GM10248 (cell line): ENCODE data around the gene MICAL3.

Experiments used
- CTCF ChIA-PET: fragments of 300-600 bp; sonication (Branson Sonifier 250); formaldehyde crosslinking; extraction: SDS; loops from one replicate; lab custom pipeline; 2021; ENCODE audit warnings: antibody characterized with exemption; lab: Yijun Ruan, JAX
- POLR2A ChIA-PET: fragments of 350-650 bp; sonication (Branson Sonifier 250); formaldehyde crosslinking; extraction: SDS; loops from one replicate; lab custom pipeline; 2020; ENCODE audit warnings: antibody characterized with exemption; lab: Yijun Ruan, JAX
- DNase-seq: peaks from one replicate; pipeline ENCODE4 v3.0.0; 2012; ENCODE audit errors: extremely low spot score
- TF ChIP-seq, protein P1 (sequence below): IDR thresholded peaks from 2 replicates; pipeline ENCODE4 v1.5.1; 2012; ENCODE audit warnings: mild to moderate bottlenecking, low read depth; ENCODE audit errors: extremely low read depth, missing control alignments, control extremely low read depth

Gene MICAL3

DNA sequence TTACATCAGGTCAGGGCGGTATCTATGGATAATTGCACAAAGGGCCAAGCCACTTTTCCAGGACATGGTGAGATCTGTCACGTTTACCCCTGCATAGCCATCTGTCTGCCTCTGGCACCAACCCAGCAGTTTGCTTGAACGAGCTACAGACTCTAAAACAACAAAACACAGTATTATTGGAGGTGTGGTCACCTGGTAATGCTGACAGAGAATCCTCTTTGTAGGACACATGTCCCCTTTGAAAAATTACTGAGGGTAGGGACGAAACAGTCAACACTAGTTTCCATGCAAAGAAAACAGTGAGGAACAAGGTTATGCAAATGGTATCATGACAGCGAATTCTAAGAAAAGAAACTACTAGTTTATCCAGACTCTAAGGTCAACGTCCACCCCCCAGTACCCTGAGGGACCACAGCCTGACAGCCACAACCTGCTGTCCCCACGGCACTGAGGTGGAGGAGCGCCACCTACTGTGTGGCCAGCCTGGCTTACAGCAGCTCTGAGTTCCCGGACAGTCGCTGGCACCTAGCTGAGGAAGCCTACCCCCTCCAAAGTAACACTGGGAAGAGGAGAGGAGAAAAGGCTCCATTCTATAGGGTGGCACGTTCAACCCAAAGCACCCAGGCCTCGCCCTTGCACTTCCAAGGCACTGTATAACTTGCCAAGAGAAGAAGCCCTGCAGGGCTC lies 132.7 kb downstream of the MICAL3 start:
- peak; percentile 45 for DNase-seq
- POLR2A ChIA-PET: no interaction called here
- CTCF ChIA-PET: interaction anchor here (0.9 to 5.0 kb wide), 10 partner anchors 12 to 185 kb away, joined by 3 to 39 read pairs (median 4); no protein-coding TSS in a partner anchor
- TF ChIP-seq, protein P1, sequence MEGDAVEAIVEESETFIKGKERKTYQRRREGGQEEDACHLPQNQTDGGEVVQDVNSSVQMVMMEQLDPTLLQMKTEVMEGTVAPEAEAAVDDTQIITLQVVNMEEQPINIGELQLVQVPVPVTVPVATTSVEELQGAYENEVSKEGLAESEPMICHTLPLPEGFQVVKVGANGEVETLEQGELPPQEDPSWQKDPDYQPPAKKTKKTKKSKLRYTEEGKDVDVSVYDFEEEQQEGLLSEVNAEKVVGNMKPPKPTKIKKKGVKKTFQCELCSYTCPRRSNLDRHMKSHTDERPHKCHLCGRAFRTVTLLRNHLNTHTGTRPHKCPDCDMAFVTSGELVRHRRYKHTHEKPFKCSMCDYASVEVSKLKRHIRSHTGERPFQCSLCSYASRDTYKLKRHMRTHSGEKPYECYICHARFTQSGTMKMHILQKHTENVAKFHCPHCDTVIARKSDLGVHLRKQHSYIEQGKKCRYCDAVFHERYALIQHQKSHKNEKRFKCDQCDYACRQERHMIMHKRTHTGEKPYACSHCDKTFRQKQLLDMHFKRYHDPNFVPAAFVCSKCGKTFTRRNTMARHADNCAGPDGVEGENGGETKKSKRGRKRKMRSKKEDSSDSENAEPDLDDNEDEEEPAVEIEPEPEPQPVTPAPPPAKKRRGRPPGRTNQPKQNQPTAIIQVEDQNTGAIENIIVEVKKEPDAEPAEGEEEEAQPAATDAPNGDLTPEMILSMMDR: peak; percentile 47

DNA sequence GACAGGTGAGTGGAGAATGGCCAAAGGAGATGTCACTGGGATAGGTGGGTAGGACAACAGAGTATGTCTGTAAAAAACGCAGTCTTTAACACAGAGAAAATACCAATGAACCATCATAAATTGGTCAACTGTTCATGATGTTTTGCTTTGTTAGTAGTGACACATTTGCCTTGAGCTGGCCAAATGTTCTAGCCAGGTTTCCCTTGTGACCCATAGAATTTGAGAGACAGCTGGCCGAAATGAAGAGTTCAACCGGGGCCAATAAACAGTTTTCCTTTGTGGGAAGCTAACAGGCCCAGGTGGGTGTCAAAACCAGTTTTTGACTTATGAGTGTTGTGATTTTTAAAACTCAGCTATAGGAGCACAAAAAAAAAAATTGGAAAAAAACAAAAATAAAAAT lies 133.5 kb downstream of the MICAL3 start:
- TF ChIP-seq, protein P1: no peak
- no peak for DNase-seq
- ChIA-PET POLR2A (no interaction called here), CTCF (interaction anchor here (0.9 to 5.0 kb wide), 9 partner anchors 10 to 332 kb away, joined by 3 to 39 read pairs (median 4); partner anchors contain the start of gene PEX26)

DNA sequence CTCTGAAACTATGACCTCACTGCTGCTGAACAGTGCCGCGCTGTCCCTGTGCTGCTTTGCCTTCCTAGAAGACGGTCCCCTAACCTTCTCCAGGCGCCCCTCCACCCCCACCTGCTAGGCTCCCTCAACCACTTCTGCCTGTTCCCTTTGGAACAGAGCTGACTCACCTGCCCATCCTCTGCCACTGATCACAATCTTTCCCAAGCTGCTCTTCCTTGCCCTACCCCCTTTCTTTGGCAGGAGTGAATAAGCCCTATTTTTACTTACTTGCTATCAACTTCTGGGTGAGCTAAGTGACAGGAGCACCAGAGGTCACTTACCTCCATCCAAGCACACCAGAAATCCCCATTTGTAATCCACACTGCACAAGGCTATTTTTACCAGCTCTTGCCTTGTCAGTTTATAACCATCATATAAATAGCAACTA lies 134.1 kb downstream of the MICAL3 start:
- TF ChIP-seq, protein P1: no peak
- POLR2A ChIA-PET: no interaction called here
- no peak for DNase-seq
- CTCF ChIA-PET: interaction anchor here (0.9 to 5.0 kb wide), 10 partner anchors 8 to 332 kb away, joined by 3 to 39 read pairs (median 4); partner anchors contain the start of gene PEX26

GRCh38 chr22:17888855-17889254 lies 135.5 kb downstream of the MICAL3 start:
- ChIA-PET POLR2A (interaction anchor here (0.7 kb wide), 1 partner anchor 12 kb away, joined by 7 read pairs; no protein-coding TSS in a partner anchor), CTCF (interaction anchor here (0.9 to 5.0 kb wide), 9 partner anchors 8 to 188 kb away, joined by 3 to 39 read pairs (median 4); partner anchors contain the start of gene PEX26)
- TF ChIP-seq, protein P1: no peak
- no peak for DNase-seq

DNA sequence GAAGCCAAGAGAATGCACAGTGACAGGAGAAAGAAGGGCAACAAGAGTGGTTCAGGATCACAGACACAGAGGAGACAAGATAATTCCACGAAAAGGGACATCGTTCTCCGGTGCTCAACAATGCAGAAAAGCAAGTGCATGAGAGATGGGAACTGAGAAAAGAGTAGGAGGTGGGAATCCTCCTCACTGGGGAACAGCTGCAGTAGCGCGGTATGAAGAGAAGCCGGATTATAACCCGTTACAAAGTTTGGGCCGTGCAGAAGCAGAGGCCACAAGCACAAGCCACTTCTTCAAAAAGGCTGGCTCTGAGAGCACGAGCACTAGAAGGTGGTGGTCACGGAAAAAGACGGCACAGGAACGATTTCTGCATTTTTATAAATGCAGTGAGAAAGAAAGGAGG lies 135.9 kb downstream of the MICAL3 start:
- DNase-seq: no peak
- TF ChIP-seq, protein P1: no peak
- ChIA-PET POLR2A (no interaction called here), CTCF (interaction anchor here (0.9 to 5.0 kb wide), 5 partner anchors 9 to 188 kb away, joined by 3 to 39 read pairs (median 4); partner anchors contain the start of gene PEX26)

DNA sequence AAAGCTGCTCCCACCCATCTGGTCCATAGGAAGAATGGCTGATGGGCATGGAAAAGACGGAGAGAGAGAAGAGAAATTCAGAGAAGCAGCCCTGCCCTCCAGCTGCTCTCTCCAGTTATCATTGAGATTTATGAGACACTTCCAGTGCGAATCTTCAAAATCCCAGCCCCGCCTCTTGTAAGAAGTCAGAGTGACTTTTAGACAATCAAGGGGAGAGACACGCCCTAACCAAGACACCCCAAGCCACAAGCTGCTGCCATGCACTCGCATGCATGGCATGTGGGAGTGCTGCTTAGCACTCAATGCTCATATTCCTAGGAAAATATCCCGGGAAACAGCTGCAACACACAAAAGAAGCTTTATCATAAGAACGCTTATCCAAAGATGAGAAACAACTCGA lies 139.5 kb downstream of the MICAL3 start:
- POLR2A ChIA-PET: no interaction called here
- CTCF ChIA-PET: interaction anchor here (0.7 to 2.2 kb wide), 5 partner anchors 9 to 326 kb away, joined by 3 to 7 read pairs (median 4); no protein-coding TSS in a partner anchor
- DNase-seq: no peak
- TF ChIP-seq, protein P1: no peak
